ENCODE data around the gene STAMBPL1. TPM values are rescaled to one million over a fixed set of nuclear protein-coding genes. Genes with fewer than 3 reads are reported as not detected.

The STAMBPL1 gene
- total and polyA plus RNA-seq, 4 donors = 1.7 to 24.5 (median 5.1) TPM

GRCh38 chr10:88920198-88920597 is 40.2 kb downstream of the STAMBPL1 start:
- H3K4me1 ChIP-seq (ENCODE audit: control insufficient read depth in 5 of 5, insufficient read depth in 5 of 5, low read length in 5 of 5) = peaks cover 0 to 70% (median 0%) of the 10 kb centered on the region in 5 donors
- ATAC-seq (ENCODE audit: insufficient read depth, low FRiP score) (no peak), DNase-seq (peak in 1 of 3 donors; percentile 39)
- TF ChIP-seq CTCF (IDR thresholded peaks at IDR 0.05; ENCODE audit: control extremely low read depth, extremely low read depth) = no peak
- no peak overlapping the region for H3K4me3 ChIP-seq
- 42 to 47% methylated on average over 2 of the region's 2 CpGs for WGBS, 2 donors
- peaks cover 0 to 1% (median 0%) of the 10 kb centered on the region in 4 donors for H3K36me3 ChIP-seq (ENCODE audit: control insufficient read depth in 4 of 4, insufficient read depth in 4 of 4, low read length in 4 of 4)
- no peak overlapping the region for H3K27ac ChIP-seq (ENCODE audit: low read depth in 1 of 2, low read length in 1 of 2)
- H3K9me3 ChIP-seq (ENCODE audit: control insufficient read depth in 4 of 4, insufficient read depth in 3 of 4, low read length in 3 of 4) = no peaks in the 10 kb centered on the region
- no peak overlapping the region for H3K9ac ChIP-seq (ENCODE audit: insufficient read depth in 1 of 2, low read length in 2 of 2)
- H3K27me3 ChIP-seq (ENCODE audit: control insufficient read depth in 3 of 3, insufficient read depth in 3 of 3, low read length in 2 of 3) = no peaks in the 10 kb centered on the region

DNA sequence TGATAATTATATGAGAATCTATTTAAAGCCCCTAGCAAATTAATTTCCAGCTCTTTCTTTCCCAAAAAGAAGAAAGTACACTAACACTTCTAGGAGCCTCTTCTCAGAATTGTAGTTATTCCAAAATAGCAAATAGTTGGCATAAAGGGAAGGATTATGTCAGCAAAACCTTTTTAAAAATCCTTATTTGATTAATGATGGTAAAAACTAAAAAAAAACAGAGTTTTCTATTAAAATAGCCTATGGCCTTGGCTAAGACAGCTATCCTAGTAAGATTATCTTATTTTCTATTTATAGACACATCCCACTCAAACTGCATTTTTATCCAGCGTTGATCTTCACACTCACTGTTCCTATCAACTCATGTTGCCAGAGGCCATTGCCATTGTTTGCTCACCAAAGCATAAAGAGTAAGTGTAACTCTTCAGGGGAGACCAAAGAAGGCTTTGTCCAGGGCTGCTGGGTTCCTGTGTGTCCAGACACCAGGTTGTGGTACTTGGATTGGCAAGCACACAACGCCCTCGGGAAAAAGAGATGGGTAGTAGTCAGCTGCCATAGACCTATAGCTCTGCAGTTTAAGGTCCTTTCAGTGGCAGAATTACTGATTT is 41.0 kb downstream of the STAMBPL1 start:
- no peak for TF ChIP-seq CTCF (IDR thresholded peaks at IDR 0.05; ENCODE audit: control extremely low read depth, extremely low read depth)
- no peaks in the 10 kb centered on the region for H3K36me3 ChIP-seq (ENCODE audit: control insufficient read depth in 4 of 4, insufficient read depth in 4 of 4, low read length in 4 of 4)

GRCh38 chr10:88922041-88922440 is 42.0 kb downstream of the STAMBPL1 start:
- Histone ChIP-seq H3K36me3 (ENCODE audit: control insufficient read depth in 4 of 4, insufficient read depth in 4 of 4, low read length in 4 of 4) (no peaks in the 10 kb centered on the region), H3K4me1 (ENCODE audit: control insufficient read depth in 5 of 5, insufficient read depth in 5 of 5, low read length in 5 of 5) (peaks cover 0 to 63% (median 6%) of the 10 kb centered on the region in 5 donors), H3K9me3 (ENCODE audit: control insufficient read depth in 4 of 4, insufficient read depth in 3 of 4, low read length in 3 of 4) (no peaks in the 10 kb centered on the region), H3K9ac (ENCODE audit: insufficient read depth in 1 of 2, low read length in 2 of 2) (no peak overlapping the region), H3K27me3 (ENCODE audit: control insufficient read depth in 3 of 3, insufficient read depth in 3 of 3, low read length in 2 of 3) (no peaks in the 10 kb centered on the region), H3K4me3 (no peak overlapping the region), H3K27ac (ENCODE audit: low read depth in 1 of 2, low read length in 1 of 2) (no peak overlapping the region)
- ATAC-seq (ENCODE audit: insufficient read depth, low FRiP score) = no peak
- no peak for TF ChIP-seq CTCF (IDR thresholded peaks at IDR 0.05; ENCODE audit: control extremely low read depth, extremely low read depth)
- DNase-seq = peak in 1 of 3 donors; percentile 61
- 77 to 83% methylated on average over 2 of the region's 2 CpGs for WGBS, 2 donors

More for the DNA sequence above, 41.0 kb downstream of the STAMBPL1 start:
- peaks cover 0 to 68% (median 5%) of the 10 kb centered on the region in 5 donors for H3K4me1 ChIP-seq (ENCODE audit: control insufficient read depth in 5 of 5, insufficient read depth in 5 of 5, low read length in 5 of 5)
- DNase-seq (peak in 2 of 3 donors; percentile 74 to 82), ATAC-seq (ENCODE audit: insufficient read depth, low FRiP score) (no peak)
- H3K27ac ChIP-seq (ENCODE audit: low read depth in 1 of 2, low read length in 1 of 2) = no peak overlapping the region
- no peak overlapping the region for H3K9ac ChIP-seq (ENCODE audit: insufficient read depth in 1 of 2, low read length in 2 of 2)
- no peaks in the 10 kb centered on the region for H3K9me3 ChIP-seq (ENCODE audit: control insufficient read depth in 4 of 4, insufficient read depth in 3 of 4, low read length in 3 of 4)
- no peak overlapping the region for H3K4me3 ChIP-seq
- no peaks in the 10 kb centered on the region for H3K27me3 ChIP-seq (ENCODE audit: control insufficient read depth in 3 of 3, insufficient read depth in 3 of 3, low read length in 2 of 3)
- 73 to 90% methylated on average over 3 of the region's 3 CpGs for WGBS, 2 donors

GRCh38 chr10:88923520-88923919 is 43.5 kb downstream of the STAMBPL1 start:
- no peaks in the 10 kb centered on the region for H3K36me3 ChIP-seq (ENCODE audit: control insufficient read depth in 4 of 4, insufficient read depth in 4 of 4, low read length in 4 of 4)
- no peak for TF ChIP-seq CTCF (IDR thresholded peaks at IDR 0.05; ENCODE audit: control extremely low read depth, extremely low read depth)
- DNase-seq = no peak

More at GRCh38 chr10:88923520-88923919, 43.5 kb downstream of the STAMBPL1 start:
- H3K27me3 ChIP-seq (ENCODE audit: control insufficient read depth in 3 of 3, insufficient read depth in 3 of 3, low read length in 2 of 3) = no peaks in the 10 kb centered on the region
- H3K27ac ChIP-seq (ENCODE audit: low read depth in 1 of 2, low read length in 1 of 2) = no peak overlapping the region
- H3K4me1 ChIP-seq (ENCODE audit: control insufficient read depth in 5 of 5, insufficient read depth in 5 of 5, low read length in 5 of 5) = peaks cover 0 to 60% (median 6%) of the 10 kb centered on the region in 5 donors
- no peak overlapping the region for H3K9ac ChIP-seq (ENCODE audit: insufficient read depth in 1 of 2, low read length in 2 of 2)
- H3K9me3 ChIP-seq (ENCODE audit: control insufficient read depth in 4 of 4, insufficient read depth in 3 of 4, low read length in 3 of 4) = no peaks in the 10 kb centered on the region
- H3K4me3 ChIP-seq = no peak overlapping the region
- no peak for ATAC-seq (ENCODE audit: insufficient read depth, low FRiP score)
